ENCODE measurements around the gene STAC3.

STAC3 gene

DNA sequence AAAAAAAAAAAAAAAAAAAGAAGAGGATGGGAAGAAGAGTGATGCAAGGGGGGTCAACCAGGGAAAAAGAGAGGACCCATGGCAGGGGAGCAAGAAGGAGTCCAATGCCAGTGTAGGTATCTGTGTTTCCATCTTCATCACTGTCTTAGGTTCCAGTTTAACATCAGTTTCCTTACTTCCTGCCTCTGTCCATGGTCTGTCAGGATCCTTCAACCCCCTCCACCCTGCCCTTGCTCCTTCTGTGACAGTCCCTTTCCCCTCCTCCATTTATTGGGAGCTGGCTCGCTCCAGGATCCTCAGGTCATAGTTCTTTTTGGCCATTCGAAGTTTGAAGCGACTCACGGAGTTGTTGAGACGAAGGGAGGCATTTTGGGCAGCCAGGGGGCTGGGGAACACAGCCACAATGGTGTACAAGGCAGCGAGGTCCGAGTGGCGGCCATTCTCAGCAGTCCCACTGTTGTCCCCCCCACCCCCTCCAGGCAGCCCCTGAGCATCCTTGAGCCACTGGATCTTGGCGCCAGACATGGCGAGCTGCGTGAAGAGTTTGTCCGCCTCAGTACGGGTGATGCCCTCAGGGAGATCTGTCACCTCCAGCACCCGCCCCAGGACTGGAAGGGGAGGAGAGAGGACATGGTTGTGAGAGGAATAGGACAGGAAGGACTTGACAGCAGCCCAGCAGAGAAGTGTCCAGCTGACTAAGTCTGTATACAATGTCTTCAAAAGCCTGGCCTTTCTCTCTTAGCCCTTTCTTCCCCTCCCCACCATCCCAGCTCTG, 3.7 kb upstream of the STAC3 start:
- DNase-seq (ENCODE audit: low read depth), result no peak

- no peak for DNase-seq (ENCODE audit: low read depth)
Measured at GRCh38 chr12:57250541-57250940, 446 bp downstream of the STAC3 start.

- no peak for DNase-seq (ENCODE audit: low read depth)
Measured at GRCh38 chr12:57248934-57249742, 1.8 kb downstream of the STAC3 start.

- no peak for DNase-seq (ENCODE audit: low read depth)
Measured at GRCh38 chr12:57247041-57247440, 3.9 kb downstream of the STAC3 start.

DNA sequence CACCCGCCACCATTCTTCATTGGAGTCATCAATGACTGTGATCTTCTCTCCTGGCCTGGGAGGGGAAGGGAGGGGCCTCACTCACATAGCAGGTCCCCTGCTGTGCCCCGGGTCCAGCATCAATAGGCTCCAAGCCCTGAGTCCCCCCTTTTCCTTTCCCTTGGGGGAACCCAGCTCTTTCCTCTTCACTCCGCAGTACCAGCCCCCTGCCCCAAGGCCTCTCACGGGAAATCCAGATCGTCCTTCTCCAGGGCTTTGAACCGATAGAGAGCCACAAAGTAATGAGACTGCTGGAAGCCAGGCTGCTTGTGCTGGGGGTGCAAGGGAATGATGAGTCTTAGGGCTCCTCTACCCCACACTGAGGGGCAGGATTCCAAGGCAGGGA, 6.7 kb downstream of the STAC3 start:
- no peak for DNase-seq (ENCODE audit: low read depth)

DNA sequence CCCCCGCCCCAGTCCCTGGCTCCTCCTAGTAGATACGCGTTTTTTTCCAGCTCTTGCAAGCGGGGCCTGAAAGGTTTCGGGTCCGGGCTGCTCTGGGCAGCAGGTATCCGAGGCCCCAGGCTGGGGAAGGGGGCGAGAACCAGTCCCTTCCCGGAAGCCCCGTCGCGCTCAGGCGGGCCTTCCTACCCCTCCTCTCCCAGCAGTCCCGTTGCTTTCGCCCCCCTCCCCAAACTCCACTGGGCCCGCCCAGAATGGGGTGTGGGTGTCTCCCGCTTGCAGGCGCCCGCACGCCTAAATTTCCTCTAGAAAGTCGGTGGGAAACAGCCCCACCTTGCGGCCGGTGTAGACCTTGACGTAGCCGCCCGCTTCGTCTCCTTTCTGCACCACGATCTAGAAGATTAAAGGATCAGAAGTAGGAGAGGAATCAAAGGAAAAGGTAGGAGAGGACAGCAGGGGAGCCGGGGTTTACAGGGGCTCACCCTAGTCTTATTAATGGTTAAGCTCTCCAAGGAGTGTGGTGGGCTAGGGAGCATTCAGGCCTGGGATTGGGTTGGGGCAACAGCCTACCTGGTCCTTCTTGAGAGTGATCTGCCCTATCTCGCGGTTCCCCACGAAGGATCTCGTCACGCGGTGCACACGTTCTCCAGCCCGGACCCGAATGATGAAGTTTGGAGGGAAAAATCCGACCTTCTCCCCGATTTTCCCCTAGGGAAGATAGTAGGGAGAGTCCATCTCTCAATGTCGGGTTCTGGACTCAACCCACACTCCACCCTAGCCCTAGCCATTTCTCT, 7.3 kb downstream of the STAC3 start:
- no peak for DNase-seq (ENCODE audit: low read depth)

DNA sequence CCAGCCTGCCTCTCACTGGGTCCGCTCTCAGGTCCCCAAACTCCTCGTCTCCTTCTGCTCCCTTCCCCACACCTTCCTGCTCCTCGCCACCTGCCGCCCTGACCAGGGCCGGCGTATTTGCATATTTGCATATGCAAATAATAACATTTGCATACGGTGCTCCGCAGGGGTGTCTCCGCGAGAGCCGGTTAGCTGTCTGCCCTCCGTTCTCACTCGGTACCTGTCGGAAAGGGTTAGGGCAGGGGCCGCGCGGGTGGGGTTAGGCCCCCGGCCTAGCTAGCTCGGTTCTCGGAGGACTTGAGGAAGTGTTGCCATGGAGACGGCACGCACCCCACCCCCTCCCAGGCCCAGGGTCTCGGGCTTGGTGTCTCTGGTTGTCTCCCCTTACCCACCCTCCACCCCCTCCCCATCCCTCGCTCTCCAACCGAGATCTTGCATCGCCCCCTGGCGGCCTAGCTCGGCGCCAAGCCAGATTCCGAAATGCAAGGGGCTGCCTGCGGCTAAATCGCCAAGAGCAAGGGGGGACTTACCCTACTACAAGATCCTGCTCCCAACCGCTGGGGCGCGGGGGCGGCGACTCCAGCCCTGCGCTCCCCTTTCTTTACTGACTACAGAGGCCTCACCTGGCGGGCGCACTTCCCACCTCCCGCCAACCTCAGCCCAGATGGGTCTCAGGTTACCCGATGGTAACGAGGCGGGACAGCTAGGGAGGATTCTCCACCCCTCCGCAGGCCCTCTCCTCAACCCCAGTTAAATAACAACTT, 8.1 kb downstream of the STAC3 start:
- DNase-seq (ENCODE audit: low read depth), result no peak

DNA sequence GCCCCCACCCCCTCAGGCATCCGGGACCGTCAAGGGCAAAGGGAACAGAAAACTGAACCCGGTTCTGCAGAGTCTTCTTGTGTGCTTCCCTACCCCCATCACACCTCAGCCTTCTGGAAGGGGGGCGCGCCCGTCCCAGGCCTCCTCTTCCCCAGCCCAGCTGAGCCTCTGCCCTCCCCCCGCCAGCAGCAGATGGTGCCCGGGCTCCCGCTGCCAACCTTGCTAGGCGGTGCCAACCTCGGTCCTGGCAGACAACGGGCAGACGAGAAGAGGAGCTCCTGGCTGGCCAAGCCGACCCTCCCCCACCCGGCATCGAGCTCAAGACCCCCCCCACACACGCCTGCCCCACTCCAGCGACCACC, 8.7 kb downstream of the STAC3 start:
- DNase-seq (ENCODE audit: low read depth), result no peak

GRCh38 chr12:57241402-57242310, 9.3 kb downstream of the STAC3 start:
- DNase-seq (ENCODE audit: low read depth), result no peak

- DNase-seq (ENCODE audit: low read depth), result no peak
Measured at GRCh38 chr12:57240926-57241401, 10.0 kb downstream of the STAC3 start.

DNA sequence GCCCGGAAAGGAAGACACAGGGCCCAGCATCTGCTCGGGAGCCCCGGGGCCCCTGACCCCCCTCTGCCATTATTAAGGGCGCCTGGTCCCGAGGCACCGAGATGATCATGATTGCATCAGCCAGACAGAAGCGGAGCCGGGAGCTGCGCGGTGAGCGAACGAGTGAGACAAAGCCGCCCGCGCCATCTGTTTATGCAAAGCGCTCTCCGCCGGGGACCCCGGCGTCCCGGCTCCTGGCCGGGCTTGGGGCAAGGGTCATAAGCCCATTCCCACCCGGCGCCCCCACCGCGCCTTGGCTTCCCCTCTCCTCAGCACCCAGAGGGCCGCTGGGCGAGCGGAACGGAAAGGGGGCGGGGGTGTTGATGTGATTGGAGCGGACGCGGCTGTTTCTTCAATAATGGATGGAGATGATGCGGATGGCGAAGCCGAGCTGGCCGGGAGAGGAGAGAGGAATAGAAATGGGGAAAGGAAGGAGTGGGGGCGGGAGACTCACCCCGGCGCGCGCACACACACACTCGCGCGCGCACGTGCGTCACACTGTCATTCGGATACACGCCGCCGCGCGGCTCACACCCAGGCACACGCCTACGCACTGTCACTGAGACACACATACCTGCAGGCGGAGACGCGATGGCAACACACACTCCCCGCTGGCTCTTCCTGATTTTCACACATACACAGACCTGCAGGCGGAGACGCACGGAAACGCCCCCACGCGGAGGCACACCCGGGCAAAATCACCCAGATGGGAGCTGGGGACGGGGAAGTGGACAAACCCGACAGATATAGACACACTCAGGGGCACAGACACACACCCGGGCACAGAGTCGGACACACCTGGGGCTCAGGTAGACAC, 10.7 kb downstream of the STAC3 start:
- DNase-seq (ENCODE audit: low read depth), result no peak

DNA sequence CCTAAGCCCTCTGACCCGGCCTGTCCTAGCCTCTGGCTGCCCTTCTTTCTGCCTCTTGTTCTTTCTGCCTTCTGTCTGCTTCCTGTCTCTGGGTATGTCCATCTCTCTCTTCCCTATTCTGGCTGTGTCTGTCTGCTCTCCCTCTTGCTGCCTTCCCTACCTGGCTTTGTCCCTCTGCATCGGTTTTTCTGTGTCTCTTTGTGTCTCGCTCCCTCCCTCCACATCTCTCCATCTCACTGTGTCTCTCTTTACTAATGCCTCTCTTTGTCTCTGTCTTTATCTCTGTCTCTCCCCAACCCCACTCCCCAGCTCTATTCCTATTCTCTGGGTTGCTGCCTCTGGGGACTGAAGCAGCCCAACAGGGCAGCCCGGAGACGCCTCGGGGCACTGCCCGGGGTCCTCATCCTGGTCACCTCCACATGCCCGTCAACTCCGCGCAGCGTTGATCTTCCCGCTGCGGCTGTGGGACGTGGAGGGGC, 11.4 kb downstream of the STAC3 start:
- DNase-seq (ENCODE audit: low read depth), result no peak

- no peak for DNase-seq (ENCODE audit: low read depth)
Measured at GRCh38 chr12:57238854-57239554, 12.0 kb downstream of the STAC3 start.

GRCh38 chr12:57237932-57238853, 12.8 kb downstream of the STAC3 start:
- DNase-seq (ENCODE audit: low read depth), result no peak

GRCh38 chr12:57237596-57237931, 13.4 kb downstream of the STAC3 start:
- no peak for DNase-seq (ENCODE audit: low read depth)

DNA sequence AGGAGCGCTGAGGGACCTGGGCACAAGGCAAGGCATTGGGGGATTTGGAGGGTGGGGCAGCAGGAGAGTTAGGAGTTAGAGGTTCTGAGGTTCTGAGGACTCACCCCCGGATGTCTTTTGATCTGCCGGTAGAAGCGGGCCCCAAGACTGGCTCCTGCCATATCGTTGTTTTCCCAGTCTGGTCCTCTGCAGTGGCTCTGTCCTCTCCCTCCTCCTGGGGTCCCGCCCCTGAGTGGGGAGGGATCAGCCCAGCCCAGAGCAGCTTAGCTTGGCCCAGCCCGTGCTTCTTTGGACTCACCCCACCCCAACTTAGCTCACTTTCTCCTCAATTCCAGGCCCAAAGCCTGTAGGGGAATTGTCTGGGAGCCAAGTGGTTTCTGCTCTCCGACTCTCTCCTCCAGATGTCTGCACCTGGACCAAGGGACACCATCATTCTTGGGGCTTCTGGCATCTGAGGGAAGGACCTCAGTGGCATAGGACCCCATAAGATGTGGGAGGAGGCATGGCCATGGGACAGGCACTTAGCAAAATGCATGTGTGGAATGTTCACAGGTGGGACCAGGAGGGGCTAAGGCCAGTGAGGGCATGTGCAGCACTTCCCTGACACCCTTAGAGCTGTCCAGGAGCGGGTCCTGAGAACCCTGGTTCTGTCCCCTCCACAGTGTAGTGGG, 13.9 kb downstream of the STAC3 start:
- DNase-seq (ENCODE audit: low read depth), result no peak

- DNase-seq (ENCODE audit: low read depth), result no peak
Measured at GRCh38 chr12:57236201-57236924, 14.6 kb downstream of the STAC3 start.

Measured in HS-5 (cell line).